HG03045 (cell line): Measurements from ENCODE around the gene PKN2.

ENCODE experiments used
- ATAC-seq: cut with Tn5 transposase; IDR thresholded peaks from one replicate; pipeline ENCODE4 v1.9.1; 2021; ENCODE audit warnings: mild to moderate bottlenecking, moderate library complexity; ENCODE audit not compliant: unreplicated experiment

Gene PKN2

GRCh38 chr1:88731475-88732269 lies 47.6 kb downstream of the PKN2 start:
- no peak for ATAC-seq

- no peak for ATAC-seq
Observed at GRCh38 chr1:88735382-88735781, 51.3 kb downstream of the PKN2 start.

GRCh38 chr1:88735909-88736308 lies 51.8 kb downstream of the PKN2 start:
- ATAC-seq: no peak

DNA sequence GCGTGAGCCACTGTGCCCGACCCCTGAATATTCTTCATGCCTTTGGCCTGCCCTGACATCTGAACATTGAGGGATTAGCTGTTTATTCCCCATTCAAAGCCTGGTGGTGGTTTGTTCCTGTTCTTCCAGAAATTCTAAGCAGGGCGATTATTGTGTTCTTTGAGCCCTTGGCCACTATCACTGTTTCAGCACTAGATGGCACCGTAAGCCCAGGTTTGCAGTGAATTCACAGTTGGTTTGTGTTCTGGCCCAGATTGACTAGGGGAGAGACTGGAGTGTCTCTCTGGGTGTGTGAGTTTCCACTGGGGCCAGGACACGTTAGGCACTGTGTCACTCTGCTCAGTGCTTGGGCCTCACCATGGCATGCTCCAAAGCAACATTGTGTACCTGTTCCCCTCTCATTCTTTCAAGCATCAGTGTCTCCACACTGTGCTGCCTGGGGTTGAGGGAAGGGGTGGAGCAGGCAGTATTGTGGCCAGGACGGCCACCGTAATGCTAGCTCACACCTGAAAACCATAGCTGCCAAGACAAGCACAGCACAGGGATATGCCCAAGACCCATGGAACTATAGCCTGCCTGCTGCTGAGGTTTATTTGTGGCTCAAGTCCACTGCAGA lies 52.7 kb downstream of the PKN2 start:
- ATAC-seq: no peak

- ATAC-seq: no peak
Observed at GRCh38 chr1:88737338-88737927, 53.4 kb downstream of the PKN2 start.

DNA sequence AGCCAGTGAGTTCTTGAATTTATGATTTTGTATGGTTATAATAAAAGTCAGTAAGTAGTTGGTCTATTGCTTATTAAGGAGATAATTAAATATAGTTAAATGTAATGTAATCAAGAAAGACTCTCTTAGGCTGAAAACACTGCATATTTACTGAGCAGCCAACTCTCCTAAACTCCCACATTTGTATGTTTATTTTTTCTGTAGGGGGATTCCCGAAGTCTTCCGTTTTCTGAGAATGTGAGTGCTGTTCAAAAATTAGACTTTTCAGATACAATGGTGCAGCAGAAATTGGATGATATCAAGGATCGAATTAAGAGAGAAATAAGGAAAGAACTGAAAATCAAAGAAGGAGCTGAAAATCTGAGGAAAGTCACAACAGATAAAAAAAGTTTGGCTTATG lies 56.7 kb downstream of the PKN2 start:
- ATAC-seq: no peak

GRCh38 chr1:88741413-88741812 lies 57.3 kb downstream of the PKN2 start:
- no peak for ATAC-seq

- no peak for ATAC-seq
Observed at GRCh38 chr1:88742531-88742930, 58.5 kb downstream of the PKN2 start.

DNA sequence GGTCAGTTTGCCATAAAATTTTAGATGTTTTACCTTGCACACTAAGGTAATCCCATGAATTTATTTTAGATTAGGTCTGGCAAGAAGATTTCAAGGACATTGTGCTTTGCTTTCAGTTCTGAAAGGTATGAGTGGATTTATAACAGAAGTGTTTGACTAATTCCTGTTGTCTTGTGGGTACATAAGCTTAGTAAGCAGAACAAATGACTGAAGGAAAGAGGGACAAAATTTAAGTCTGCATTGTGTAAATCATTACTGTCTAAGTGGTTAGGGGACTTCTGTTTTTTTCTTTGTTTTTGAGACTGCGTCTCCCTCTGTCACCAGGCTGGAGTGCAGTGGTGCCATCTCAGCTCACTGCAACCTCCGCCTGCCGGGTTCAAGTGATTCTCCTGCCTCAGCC lies 60.1 kb downstream of the PKN2 start:
- no peak for ATAC-seq

DNA sequence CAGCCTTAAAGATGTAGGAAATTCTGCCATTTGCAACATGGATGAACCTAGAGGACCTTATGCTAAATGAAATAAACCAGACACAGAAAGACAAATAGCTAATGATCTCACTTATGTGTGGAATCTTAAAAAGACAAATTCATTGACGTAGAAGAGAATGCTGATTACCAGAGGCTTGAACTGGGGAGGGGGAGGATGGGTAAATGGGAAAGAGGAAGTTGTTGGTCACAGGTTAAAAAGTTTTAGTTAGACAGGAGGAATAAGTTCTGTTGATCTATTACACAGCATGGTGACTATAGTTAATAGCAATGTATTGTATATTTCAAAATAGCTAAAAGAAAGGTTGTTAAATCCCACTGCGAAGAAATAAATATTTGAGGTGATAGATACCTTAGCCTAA lies 62.8 kb downstream of the PKN2 start:
- ATAC-seq: no peak

DNA sequence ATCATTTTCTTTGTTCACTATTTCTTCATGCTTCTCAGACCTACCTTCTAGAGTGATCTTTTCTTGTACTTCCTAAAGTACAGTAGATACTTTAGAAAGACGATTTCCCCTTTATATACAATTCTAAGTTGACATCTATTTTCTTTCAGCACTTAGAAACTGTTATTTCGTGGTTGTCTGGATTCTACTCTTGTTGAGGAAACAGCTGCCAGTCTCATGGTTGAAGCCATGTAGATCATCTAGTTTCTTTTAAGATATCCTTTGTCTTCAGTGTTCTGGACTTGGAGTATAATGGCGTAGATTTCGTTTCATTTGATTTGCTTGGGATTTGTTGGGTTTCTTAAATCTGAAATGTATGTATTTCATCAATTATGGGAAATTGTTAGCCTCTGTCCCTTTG lies 67.6 kb downstream of the PKN2 start:
- ATAC-seq: no peak

DNA sequence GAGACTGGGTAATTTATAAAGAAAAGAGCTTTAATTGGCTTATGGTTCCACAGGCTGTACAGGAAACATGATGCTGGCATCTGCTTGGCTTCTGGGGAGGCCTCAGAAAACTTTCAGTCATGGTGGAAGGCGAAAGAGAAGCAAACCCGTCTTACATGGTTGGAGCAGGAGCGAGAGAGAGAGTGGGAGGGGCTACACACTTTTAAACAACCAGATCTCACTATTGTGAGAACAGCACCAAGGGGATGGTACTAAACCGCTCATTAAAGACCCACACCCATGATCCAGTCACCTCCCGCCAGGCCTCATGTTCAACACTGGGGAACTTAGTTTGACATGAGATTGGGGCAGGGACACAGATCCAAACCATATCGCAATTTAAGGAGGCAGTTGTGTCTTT lies 69.4 kb downstream of the PKN2 start:
- no peak for ATAC-seq

DNA sequence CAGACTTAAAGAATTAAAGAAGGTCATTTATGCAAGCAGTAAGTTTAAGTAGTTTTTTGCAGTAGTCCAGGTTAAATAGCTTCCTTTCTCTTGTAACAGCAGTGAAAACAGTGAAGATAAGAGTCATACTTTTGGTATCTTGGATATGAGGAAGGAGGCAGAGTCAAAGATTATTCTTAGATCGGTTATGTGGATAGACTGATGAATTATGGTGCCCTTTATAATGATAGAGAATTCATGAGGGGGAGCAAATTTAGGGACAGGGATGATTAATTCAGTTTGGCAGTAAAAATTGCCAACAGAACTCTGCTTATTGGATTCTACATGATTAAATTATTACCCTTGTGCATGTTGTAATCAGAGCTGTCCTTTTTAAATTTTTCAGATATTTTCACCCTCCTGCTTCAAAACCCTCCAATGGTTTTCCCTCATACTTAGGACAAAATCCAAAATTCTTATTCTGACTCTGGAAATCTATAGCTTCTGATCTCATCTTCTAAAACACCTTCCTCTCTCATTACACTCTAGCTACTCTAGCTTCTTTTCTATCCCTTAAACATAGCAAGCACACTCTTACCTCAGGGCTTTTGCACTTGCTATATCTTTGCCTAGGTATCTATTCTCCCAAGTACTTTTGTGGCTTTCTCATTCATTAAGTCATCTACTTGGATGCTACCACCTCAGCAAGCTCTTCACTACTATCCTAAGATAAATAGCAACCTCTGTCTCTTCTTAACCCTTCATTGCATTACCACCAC lies 79.8 kb downstream of the PKN2 start:
- ATAC-seq: no peak

- no peak for ATAC-seq
Observed at GRCh38 chr1:88768187-88768586, 84.1 kb downstream of the PKN2 start.

DNA sequence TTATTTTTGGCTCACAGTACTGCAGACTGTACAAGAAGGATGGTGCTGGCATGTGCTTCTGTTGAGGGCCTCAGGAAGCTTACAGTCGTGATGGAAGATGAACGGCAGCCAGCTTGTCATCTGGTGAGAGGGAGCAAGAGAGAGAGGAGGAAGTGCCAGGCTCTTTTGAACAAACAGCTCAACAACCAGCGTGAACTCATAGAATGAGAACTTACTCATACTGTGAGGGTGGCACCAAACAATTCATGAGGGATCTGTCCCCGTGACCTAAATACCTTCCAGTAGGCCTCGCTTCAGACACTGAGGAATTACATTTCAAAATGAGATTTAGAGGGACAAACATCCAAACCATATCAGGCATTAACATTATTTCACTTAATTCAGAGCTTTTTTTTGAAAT lies 84.7 kb downstream of the PKN2 start:
- ATAC-seq: no peak

DNA sequence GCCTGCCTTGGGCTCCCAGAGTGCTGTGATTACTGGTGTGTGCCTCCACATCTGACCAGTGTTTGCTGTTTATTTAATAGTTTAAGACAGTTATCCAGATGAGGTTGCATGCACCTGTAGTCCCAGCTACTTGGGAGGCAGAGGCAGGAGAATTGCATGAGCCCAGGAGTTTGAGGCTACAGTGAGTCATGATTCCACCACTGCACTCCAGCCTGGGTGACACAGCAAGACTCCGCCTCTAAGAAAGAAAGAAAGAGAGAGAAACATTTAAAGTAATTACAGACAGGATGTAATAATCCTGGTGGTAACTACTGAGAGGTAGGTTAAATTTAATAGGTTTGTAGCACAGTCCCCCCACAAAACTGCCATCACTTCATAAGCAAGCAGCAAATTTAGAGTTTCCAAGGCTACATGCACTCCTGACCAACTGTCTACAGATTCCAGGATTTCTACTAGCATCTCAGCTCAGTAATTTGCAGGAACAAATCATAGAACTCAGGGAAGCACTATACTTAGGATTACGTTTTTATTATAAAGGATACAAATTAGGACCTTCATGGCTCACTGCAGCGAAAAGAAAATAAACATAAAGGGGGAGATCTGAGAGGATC lies 89.6 kb downstream of the PKN2 start:
- ATAC-seq: no peak

GRCh38 chr1:88774151-88774556 lies 90.1 kb downstream of the PKN2 start:
- ATAC-seq: no peak

DNA sequence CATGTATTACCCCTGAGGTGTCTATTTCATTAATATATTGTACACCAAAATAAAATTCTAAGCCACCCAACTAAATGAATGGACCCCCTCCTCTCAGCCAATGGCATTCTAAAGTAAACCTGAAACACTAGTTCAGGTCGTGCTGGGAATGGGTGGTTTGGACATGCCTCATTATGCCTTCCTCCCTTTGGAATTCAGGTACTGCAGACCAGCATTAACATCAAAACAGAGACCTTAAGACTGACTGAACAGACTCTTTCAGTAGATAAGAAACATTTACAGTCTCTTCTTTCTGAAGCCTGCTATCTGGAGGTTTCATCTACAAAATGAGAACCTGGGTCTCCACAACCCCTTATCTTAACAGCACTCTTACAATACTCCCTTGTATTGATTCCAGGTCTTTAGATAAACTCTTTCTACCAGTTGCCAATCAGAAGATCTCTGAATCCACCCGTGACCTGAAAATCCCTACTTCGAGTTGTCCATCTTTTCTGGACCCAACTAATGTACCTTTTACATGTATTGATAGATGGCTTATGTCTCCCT lies 93.6 kb downstream of the PKN2 start:
- no peak for ATAC-seq

DNA sequence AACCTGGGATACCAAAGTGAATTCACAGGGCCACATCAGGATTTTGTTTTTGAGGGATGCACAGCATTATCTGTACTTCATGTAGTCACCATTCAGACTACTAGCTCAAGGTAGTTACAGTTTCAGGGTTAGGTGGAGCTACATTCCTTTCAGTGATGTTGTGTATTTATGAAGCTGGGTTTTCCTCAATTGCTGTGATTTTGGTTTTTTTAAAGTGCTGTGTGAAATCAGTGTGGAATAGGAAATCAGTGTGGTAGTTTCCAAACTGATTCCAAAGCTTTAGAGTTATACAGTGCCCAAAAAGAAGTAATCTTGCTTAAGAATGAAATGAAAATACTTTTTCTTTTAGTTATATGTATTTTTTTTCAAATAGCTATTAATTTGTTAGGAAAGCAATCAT lies 95.8 kb downstream of the PKN2 start:
- ATAC-seq: no peak

- no peak for ATAC-seq
Observed at GRCh38 chr1:88780485-88780884, 96.4 kb downstream of the PKN2 start.

GRCh38 chr1:88783145-88783544 lies 99.1 kb downstream of the PKN2 start:
- ATAC-seq: no peak
